ENCODE data around the gene RBBP5.

GRCh38 chr1:205158048-205158616, 36.4 kb upstream of the RBBP5 start:
- TF ChIP-seq, protein P1, sequence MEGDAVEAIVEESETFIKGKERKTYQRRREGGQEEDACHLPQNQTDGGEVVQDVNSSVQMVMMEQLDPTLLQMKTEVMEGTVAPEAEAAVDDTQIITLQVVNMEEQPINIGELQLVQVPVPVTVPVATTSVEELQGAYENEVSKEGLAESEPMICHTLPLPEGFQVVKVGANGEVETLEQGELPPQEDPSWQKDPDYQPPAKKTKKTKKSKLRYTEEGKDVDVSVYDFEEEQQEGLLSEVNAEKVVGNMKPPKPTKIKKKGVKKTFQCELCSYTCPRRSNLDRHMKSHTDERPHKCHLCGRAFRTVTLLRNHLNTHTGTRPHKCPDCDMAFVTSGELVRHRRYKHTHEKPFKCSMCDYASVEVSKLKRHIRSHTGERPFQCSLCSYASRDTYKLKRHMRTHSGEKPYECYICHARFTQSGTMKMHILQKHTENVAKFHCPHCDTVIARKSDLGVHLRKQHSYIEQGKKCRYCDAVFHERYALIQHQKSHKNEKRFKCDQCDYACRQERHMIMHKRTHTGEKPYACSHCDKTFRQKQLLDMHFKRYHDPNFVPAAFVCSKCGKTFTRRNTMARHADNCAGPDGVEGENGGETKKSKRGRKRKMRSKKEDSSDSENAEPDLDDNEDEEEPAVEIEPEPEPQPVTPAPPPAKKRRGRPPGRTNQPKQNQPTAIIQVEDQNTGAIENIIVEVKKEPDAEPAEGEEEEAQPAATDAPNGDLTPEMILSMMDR (IDR thresholded peaks at IDR 0.05; ENCODE audit: low read depth, low read length, poor library complexity, severe bottlenecking), result no peak
- TF ChIP-seq EZH2phosphoT487 (IDR thresholded peaks at IDR 0.05; ENCODE audit: borderline replicate concordance, low read length), result no peak

Data from DOHH2 (cell line).